Measurements from ENCODE around the gene KIF2A. TPM values are rescaled to one million over a fixed set of nuclear protein-coding genes. Genes with fewer than 3 reads are reported as not detected.

The KIF2A gene
- total and polyA plus RNA-seq, 2 of the 4 experiments (the other 2 are of a cell fraction), result 23.6 to 37.3 TPM

GRCh38 chr5:62330302-62330701 lies 24.3 kb downstream of the KIF2A start:
- dilution Hi-C loops (cut with HindIII; ENCODE audit: low sequenced_read_pairs, unreplicated experiment), result no loop called here
- no CpG with 5 or more reads among the region's 1 CpG for WGBS, 2 experiments (ENCODE audit: extremely low coverage in 2 of 2, insufficient read length in 1 of 2)
- no peak overlapping the region for H2BK120ac ChIP-seq (ENCODE audit: low read depth, low read length)
- H2BK20ac ChIP-seq (ENCODE audit: low read depth, low read length), result no peak overlapping the region
- H3K4me1 ChIP-seq (ENCODE audit: control insufficient read depth, insufficient read depth, low read length), result peaks cover 2% of the 10 kb centered on the region; the same call in 1 of the 2 replicates
- no peak overlapping the region for H3K56ac ChIP-seq (ENCODE audit: extremely low read depth, insufficient read depth, low read length)
- no peak overlapping the region for H2BK5ac ChIP-seq (ENCODE audit: low read depth, low read length, poor library complexity, severe bottlenecking)
- peaks cover 9% of the 10 kb centered on the region for H3K9me1 ChIP-seq (ENCODE audit: insufficient read depth, low read length)
- H2AK9ac ChIP-seq (replicated peaks; ENCODE audit: low read depth, low read length, poor library complexity), result no peak overlapping the region
- no peak overlapping the region for H3K4ac ChIP-seq (ENCODE audit: low read depth, low read length)
- no peak overlapping the region for H3K18ac ChIP-seq (ENCODE audit: low read depth, low read length)
- H4K5ac ChIP-seq (ENCODE audit: low read depth, low read length), result no peak overlapping the region
- no TSS peak for BruUV-seq (replicated peaks)
- no peak overlapping the region for H3K23ac ChIP-seq (ENCODE audit: low read depth, low read length)
- H4K20me1 ChIP-seq (ENCODE audit: insufficient read depth, low read length), result peaks cover 45% of the 10 kb centered on the region
- no peak overlapping the region for H3K27ac ChIP-seq (ENCODE audit: insufficient read depth, low read length)
- H4K91ac ChIP-seq (ENCODE audit: insufficient read depth, low read depth, low read length), result no peak overlapping the region
- H4K8ac ChIP-seq (ENCODE audit: low read depth in 2 of 2, low read length in 2 of 2), result no peak overlapping the region
- no peak overlapping the region for H3K4me2 ChIP-seq (ENCODE audit: low read depth, low read length)
- intact Hi-C loops (cut with micrococcal nuclease), result no loop called here
- DNase-seq (no peak), ATAC-seq (ENCODE audit: low read depth) (no peak)
- no peak overlapping the region for H2AK5ac ChIP-seq (ENCODE audit: low read depth, low read length)
- H3K14ac ChIP-seq (replicated peaks; ENCODE audit: low read depth, low read length), result no peak overlapping the region
- CTCF ChIA-PET, result no interaction called here
- POLR2A ChIA-PET (ENCODE audit: unreplicated experiment), result interaction anchor here (0.5 kb wide), 1 partner anchor 26 kb away, joined by 3 read pairs; no protein-coding TSS in a partner anchor
- H3K4me3 ChIP-seq (ENCODE audit: insufficient read depth, low read depth, low read length), result no peak overlapping the region
- no peak overlapping the region for H2BK15ac ChIP-seq (ENCODE audit: low read depth, low read length)
- in situ Hi-C loops (cut with MboI; ENCODE audit: low sequenced_read_pairs), result no loop called here
- H3K27me3 ChIP-seq (ENCODE audit: control insufficient read depth, insufficient read depth, low read length), result no peaks in the 10 kb centered on the region
- TF ChIP-seq FOS (IDR thresholded peaks at IDR 0.05; ENCODE audit: low read depth, low read length) (no peak), SMC3 (IDR thresholded peaks at IDR 0.05; ENCODE audit: low read depth, low read length) (no peak), RCOR1 (IDR thresholded peaks at IDR 0.05; ENCODE audit: insufficient replicate concordance, low read length) (no peak), USF2 (IDR thresholded peaks at IDR 0.05; ENCODE audit: low read depth, low read length) (no peak), NFE2L2 (IDR thresholded peaks at IDR 0.05; ENCODE audit: low read depth, low read length) (no peak), MAFK (IDR thresholded peaks at IDR 0.05; ENCODE audit: low read depth, low read length) (no peak), BHLHE40 (IDR thresholded peaks at IDR 0.05; ENCODE audit: low read depth, low read length) (no peak), RAD21 (IDR thresholded peaks at IDR 0.05; ENCODE audit: low read length) (no peak)
- TF ChIP-seq, protein P1, sequence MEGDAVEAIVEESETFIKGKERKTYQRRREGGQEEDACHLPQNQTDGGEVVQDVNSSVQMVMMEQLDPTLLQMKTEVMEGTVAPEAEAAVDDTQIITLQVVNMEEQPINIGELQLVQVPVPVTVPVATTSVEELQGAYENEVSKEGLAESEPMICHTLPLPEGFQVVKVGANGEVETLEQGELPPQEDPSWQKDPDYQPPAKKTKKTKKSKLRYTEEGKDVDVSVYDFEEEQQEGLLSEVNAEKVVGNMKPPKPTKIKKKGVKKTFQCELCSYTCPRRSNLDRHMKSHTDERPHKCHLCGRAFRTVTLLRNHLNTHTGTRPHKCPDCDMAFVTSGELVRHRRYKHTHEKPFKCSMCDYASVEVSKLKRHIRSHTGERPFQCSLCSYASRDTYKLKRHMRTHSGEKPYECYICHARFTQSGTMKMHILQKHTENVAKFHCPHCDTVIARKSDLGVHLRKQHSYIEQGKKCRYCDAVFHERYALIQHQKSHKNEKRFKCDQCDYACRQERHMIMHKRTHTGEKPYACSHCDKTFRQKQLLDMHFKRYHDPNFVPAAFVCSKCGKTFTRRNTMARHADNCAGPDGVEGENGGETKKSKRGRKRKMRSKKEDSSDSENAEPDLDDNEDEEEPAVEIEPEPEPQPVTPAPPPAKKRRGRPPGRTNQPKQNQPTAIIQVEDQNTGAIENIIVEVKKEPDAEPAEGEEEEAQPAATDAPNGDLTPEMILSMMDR (conservative IDR thresholded peaks at IDR 0.05; ENCODE audit: low read depth, low read length), result no peak
- no peaks in the 10 kb centered on the region for H3K9me3 ChIP-seq (ENCODE audit: control insufficient read depth, insufficient read depth, low read length)
- no peak overlapping the region for H2AFZ ChIP-seq (replicated peaks; ENCODE audit: low read length, poor library complexity)
- no peak overlapping the region for H3K9ac ChIP-seq (ENCODE audit: low read depth, low read length)
- peaks cover 10% of the 10 kb centered on the region for H3K36me3 ChIP-seq (ENCODE audit: control insufficient read depth, insufficient read depth, low read length)
- peaks cover 25 to 65% of the 10 kb centered on the region in 2 experiments for H3K79me1 ChIP-seq (ENCODE audit: low read depth in 1 of 2, low read length in 2 of 2)

Data from IMR-90 (cell line).